Stomach (tissue), 4 donors: ENCODE data around the gene GPR37.

ENCODE experiments used
- CTCF ChIP-seq, 7 experiments: fragments of 450-650 bp in 4 of 7; fragments of 200-600 bp in 3 of 7; sonication (generic) in 3 of 7; IDR thresholded peaks; one replicate each; pipeline ENCODE4 v1.5.1; 2016 to 2019; ENCODE audit warnings: antibody characterized with exemption in 7 of 7, control low read depth in 2 of 7, mild to moderate bottlenecking in 1 of 7
- EP300 ChIP-seq: sonication (generic); formaldehyde crosslinking; IDR thresholded peaks from one replicate; pipeline ENCODE4 v1.6.1; 2017; ENCODE audit warnings: antibody characterized with exemption
- POLR2A ChIP-seq, 4 donors: fragments of 450-650 bp; IDR thresholded peaks; one replicate each; pipeline ENCODE4 v1.6.1; 2016; ENCODE audit warnings: antibody characterized with exemption in 4 of 4, control low read depth in 2 of 4, mild to moderate bottlenecking in 1 of 4, moderate library complexity in 1 of 4
- POLR2AphosphoS5 ChIP-seq, 3 donors: sonication (generic); formaldehyde crosslinking; IDR thresholded peaks; one replicate each; pipeline ENCODE4 v1.6.1; 2016; ENCODE audit warnings: antibody characterized with exemption in 3 of 3

- TF ChIP-seq POLR2A (IDR thresholded peaks at IDR 0.05) (no peak), EP300 (no peak), CTCF (IDR thresholded peaks at IDR 0.05) (no peak), POLR2AphosphoS5 (IDR thresholded peaks at IDR 0.05) (no peak)
Observed at GRCh38 chr7:124781907-124782734, 16.5 kb upstream of the GPR37 start.
